Naive B cell (primary cell): ENCODE measurements around the gene CBX4. TPM values are rescaled to one million over a fixed set of nuclear protein-coding genes. Genes with fewer than 3 reads are reported as not detected.

ENCODE experiments used
- ATAC-seq, 2 donors: fragments of 150-1000 bp; cut with Tn5 transposase; 2 replicates each; pipeline ENCODE4 v1.10.0; 2021; ENCODE audit warnings: low read depth in 2 of 2, mild to moderate bottlenecking in 2 of 2, moderate library complexity in 2 of 2
- DNase-seq: peaks from one replicate; pipeline ENCODE4 v3.0.0; 2022
- H3K27ac Mint-ChIP-seq, 6 donors: one replicate each; pipeline ENCODE4 v1.8.0; 2020 to 2022; ENCODE audit warnings: mild to moderate bottlenecking in 6 of 6, mixed read lengths in 6 of 6, moderate library complexity in 5 of 6, inconsistent platforms in 2 of 6
- H3K27me3 Mint-ChIP-seq, 3 donors: one replicate each; pipeline ENCODE4 v1.8.0; 2021 to 2022; ENCODE audit warnings: mixed read lengths in 3 of 3, mild to moderate bottlenecking in 1 of 3
- H3K36me3 Mint-ChIP-seq, 2 donors: one replicate each; pipeline ENCODE4 v1.8.0; 2020 to 2022; ENCODE audit warnings: mixed read lengths in 2 of 2, inconsistent platforms in 1 of 2, mild to moderate bottlenecking in 1 of 2
- H3K4me1 Mint-ChIP-seq, 3 donors: one replicate each; pipeline ENCODE4 v1.8.0; 2020 to 2022; ENCODE audit warnings: mixed read lengths in 3 of 3, inconsistent platforms in 1 of 3, mild to moderate bottlenecking in 1 of 3, moderate library complexity in 1 of 3
- H3K4me3 Mint-ChIP-seq, 8 donors: one replicate each; pipeline ENCODE4 v1.8.0; 2020 to 2022; ENCODE audit warnings: mild to moderate bottlenecking in 8 of 8, mixed read lengths in 8 of 8, moderate library complexity in 8 of 8, inconsistent platforms in 2 of 8
- H3K9me3 Mint-ChIP-seq, 7 donors: one replicate each; pipeline ENCODE4 v1.8.0; 2020 to 2022; ENCODE audit warnings: mixed read lengths in 7 of 7, mild to moderate bottlenecking in 5 of 7, inconsistent platforms in 2 of 7, moderate library complexity in 1 of 7
- polyA plus RNA-seq, 6 donors: library from polyadenylated mRNA; unstranded; fragments of 300-500 nt; fragmentation: Illumina TruSeq; gene quantifications; one replicate each; pipeline ENCODE4 v1.2.3, GENCODE V29; 2021; ENCODE audit warnings: low read depth in 6 of 6

Gene CBX4
- polyA plus RNA-seq, 6 donors from 2014 or later, result 3.3 to 17.1 (median 9.6) TPM

GRCh38 chr17:79826841-79827578 is 12.2 kb downstream of the CBX4 start:
- Mint-ChIP-seq H3K4me3 (no peak overlapping the region), H3K27ac (no peak overlapping the region), H3K36me3 (peaks cover 0 to 8% of the 10 kb centered on the region in 2 donors), H3K9me3 (peaks cover 0 to 4% (median 0%) of the 10 kb centered on the region in 7 donors), H3K27me3 (peaks cover 29 to 34% (median 31%) of the 10 kb centered on the region in 3 donors), H3K4me1 (peaks cover 15 to 34% (median 24%) of the 10 kb centered on the region in 3 donors)
- no peak for DNase-seq
- ATAC-seq, result no peak

- Mint-ChIP-seq H3K27me3 (peaks cover 33 to 38% (median 36%) of the 10 kb centered on the region in 3 donors), H3K9me3 (peaks cover 0 to 4% (median 0%) of the 10 kb centered on the region in 7 donors), H3K4me3 (no peak overlapping the region), H3K27ac (no peak overlapping the region), H3K4me1 (peaks cover 15 to 34% (median 21%) of the 10 kb centered on the region in 3 donors), H3K36me3 (peaks cover 0 to 8% of the 10 kb centered on the region in 2 donors)
- ATAC-seq, result peak in 1 of 2 donors; percentile 27
- no peak for DNase-seq
These were observed 13.0 kb downstream of the CBX4 start for GRCh38 chr17:79826204-79826680.

- DNase-seq, result no peak
- peaks cover 0 to 4% (median 0%) of the 10 kb centered on the region in 7 donors for H3K9me3 Mint-ChIP-seq
- no peak for ATAC-seq
- peaks cover 15 to 30% (median 20%) of the 10 kb centered on the region in 3 donors for H3K4me1 Mint-ChIP-seq
- H3K4me3 Mint-ChIP-seq, result no peak overlapping the region
- peaks cover 40 to 45% (median 40%) of the 10 kb centered on the region in 3 donors for H3K27me3 Mint-ChIP-seq
- no peak overlapping the region for H3K27ac Mint-ChIP-seq
- peaks cover 0 to 8% of the 10 kb centered on the region in 2 donors for H3K36me3 Mint-ChIP-seq
These were observed 13.7 kb downstream of the CBX4 start for GRCh38 chr17:79825580-79825921.

GRCh38 chr17:79824893-79825579 is 14.2 kb downstream of the CBX4 start:
- H3K36me3 Mint-ChIP-seq, result peaks cover 0 to 8% of the 10 kb centered on the region in 2 donors
- DNase-seq (no peak), ATAC-seq (no peak)
- H3K4me1 Mint-ChIP-seq, result peaks cover 15 to 25% (median 20%) of the 10 kb centered on the region in 3 donors
- peaks cover 0 to 4% (median 0%) of the 10 kb centered on the region in 7 donors for H3K9me3 Mint-ChIP-seq
- no peak overlapping the region for H3K4me3 Mint-ChIP-seq
- H3K27me3 Mint-ChIP-seq, result peaks cover 45 to 50% (median 45%) of the 10 kb centered on the region in 3 donors
- no peak overlapping the region for H3K27ac Mint-ChIP-seq

- H3K4me3 Mint-ChIP-seq, result no peak overlapping the region
- peaks cover 15 to 18% (median 18%) of the 10 kb centered on the region in 3 donors for H3K4me1 Mint-ChIP-seq
- H3K36me3 Mint-ChIP-seq, result peaks cover 0 to 8% of the 10 kb centered on the region in 2 donors
- DNase-seq (no peak), ATAC-seq (no peak)
- peaks cover 0 to 4% (median 0%) of the 10 kb centered on the region in 7 donors for H3K9me3 Mint-ChIP-seq
- peak overlapping the region in 1 of 6 donors; percentile 91 for H3K27ac Mint-ChIP-seq
- peaks cover 48 to 58% (median 52%) of the 10 kb centered on the region in 3 donors for H3K27me3 Mint-ChIP-seq
These were observed 15.0 kb downstream of the CBX4 start for GRCh38 chr17:79824234-79824633.

GRCh38 chr17:79822583-79823124 is 16.6 kb downstream of the CBX4 start:
- peaks cover 13 to 15% (median 15%) of the 10 kb centered on the region in 3 donors for H3K4me1 Mint-ChIP-seq
- H3K27ac Mint-ChIP-seq, result no peak overlapping the region
- H3K9me3 Mint-ChIP-seq, result peaks cover 0 to 4% (median 0%) of the 10 kb centered on the region in 7 donors
- ATAC-seq (no peak), DNase-seq (no peak)
- H3K27me3 Mint-ChIP-seq, result peaks cover 64 to 72% (median 68%) of the 10 kb centered on the region in 3 donors
- peak overlapping the region in 1 of 8 donors; percentile 15 for H3K4me3 Mint-ChIP-seq
- H3K36me3 Mint-ChIP-seq, result peaks cover 0 to 8% of the 10 kb centered on the region in 2 donors

GRCh38 chr17:79821331-79822095 is 17.7 kb downstream of the CBX4 start:
- H3K36me3 Mint-ChIP-seq, result peaks cover 0 to 8% of the 10 kb centered on the region in 2 donors
- H3K27ac Mint-ChIP-seq, result peak overlapping the region in 1 of 6 donors; percentile 22
- no peak for DNase-seq
- ATAC-seq, result no peak
- H3K4me1 Mint-ChIP-seq, result peaks cover 8 to 13% (median 10%) of the 10 kb centered on the region in 3 donors
- peaks cover 68 to 80% (median 75%) of the 10 kb centered on the region in 3 donors for H3K27me3 Mint-ChIP-seq
- peak overlapping the region in 1 of 8 donors; percentile 2 for H3K4me3 Mint-ChIP-seq
- H3K9me3 Mint-ChIP-seq, result peaks cover 0 to 4% (median 0%) of the 10 kb centered on the region in 7 donors

- Mint-ChIP-seq H3K36me3 (peaks cover 0 to 8% of the 10 kb centered on the region in 2 donors), H3K27me3 (peaks cover 68 to 82% (median 81%) of the 10 kb centered on the region in 3 donors), H3K4me3 (no peak overlapping the region), H3K27ac (no peak overlapping the region), H3K4me1 (peaks cover 4 to 7% (median 5%) of the 10 kb centered on the region in 3 donors), H3K9me3 (peaks cover 0 to 4% (median 0%) of the 10 kb centered on the region in 7 donors)
- no peak for DNase-seq
- no peak for ATAC-seq
These were observed 18.3 kb downstream of the CBX4 start for GRCh38 chr17:79820959-79821330.

GRCh38 chr17:79819534-79820276 is 19.5 kb downstream of the CBX4 start:
- DNase-seq (no peak), ATAC-seq (no peak)
- peaks cover 59 to 81% (median 77%) of the 10 kb centered on the region in 3 donors for H3K27me3 Mint-ChIP-seq
- H3K4me1 Mint-ChIP-seq, result peaks cover under 1 to 4% (median 2%) of the 10 kb centered on the region in 3 donors
- peaks cover 0 to 6% of the 10 kb centered on the region in 2 donors for H3K36me3 Mint-ChIP-seq
- H3K9me3 Mint-ChIP-seq, result peaks cover 0 to 4% (median 0%) of the 10 kb centered on the region in 7 donors
- peak overlapping the region in 1 of 8 donors; percentile 41 for H3K4me3 Mint-ChIP-seq
- H3K27ac Mint-ChIP-seq, result no peak overlapping the region

- DNase-seq (no peak), ATAC-seq (no peak)
- Mint-ChIP-seq H3K9me3 (no peaks in the 10 kb centered on the region), H3K36me3 (peaks cover 0 to 5% of the 10 kb centered on the region in 2 donors), H3K4me3 (no peak overlapping the region), H3K27me3 (peaks cover 55 to 81% (median 77%) of the 10 kb centered on the region in 3 donors), H3K4me1 (peaks cover 6 to 7% (median 7%) of the 10 kb centered on the region in 3 donors), H3K27ac (no peak overlapping the region)
These were observed 20.2 kb downstream of the CBX4 start for GRCh38 chr17:79819085-79819484.

- peaks cover 7% of the 10 kb centered on the region in 3 donors for H3K4me1 Mint-ChIP-seq
- ATAC-seq (no peak), DNase-seq (no peak)
- no peaks in the 10 kb centered on the region for H3K9me3 Mint-ChIP-seq
- peaks cover 0 to 5% of the 10 kb centered on the region in 2 donors for H3K36me3 Mint-ChIP-seq
- H3K27ac Mint-ChIP-seq, result no peak overlapping the region
- H3K27me3 Mint-ChIP-seq, result peaks cover 55 to 77% (median 76%) of the 10 kb centered on the region in 3 donors
- H3K4me3 Mint-ChIP-seq, result no peak overlapping the region
These were observed 21.0 kb downstream of the CBX4 start for GRCh38 chr17:79818026-79818758.
